ENCODE data around the gene ANO6.

DNA sequence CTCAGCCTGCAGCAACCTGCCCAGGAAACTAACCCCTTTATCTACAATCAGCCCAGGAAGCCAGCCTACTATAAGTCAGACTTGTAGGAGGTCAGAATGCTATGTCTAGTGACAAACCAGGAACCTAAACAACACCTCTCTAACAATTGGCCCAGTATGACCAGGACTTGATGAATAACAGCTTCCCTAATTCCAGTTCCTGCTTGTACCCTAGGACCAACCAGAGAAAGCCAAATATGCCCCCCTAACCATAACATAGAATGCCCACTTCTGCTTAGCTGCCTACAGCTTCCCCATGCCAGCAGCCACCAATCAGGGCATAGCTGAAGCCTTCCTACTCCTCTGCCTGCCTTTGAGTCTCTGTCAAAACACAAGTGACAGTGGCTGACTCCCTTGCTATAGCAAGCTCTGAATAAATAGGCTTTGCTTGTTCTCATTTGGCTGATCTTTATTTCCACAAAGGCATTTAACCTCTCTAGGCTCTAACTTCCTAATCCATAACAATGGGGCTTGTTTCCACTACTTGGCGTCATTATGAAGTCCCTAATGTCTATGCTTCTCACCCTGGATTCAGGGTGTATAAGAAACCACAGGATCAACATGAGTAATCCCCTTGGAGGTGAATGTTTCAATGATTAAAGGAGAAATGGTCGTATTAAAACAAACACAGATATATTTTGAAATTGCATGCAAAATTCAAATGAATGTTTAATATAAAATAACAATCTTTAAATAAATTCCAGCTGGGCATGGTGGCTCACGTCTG lies 220.2 kb downstream of the ANO6 start:
- TF ChIP-seq, protein P1, sequence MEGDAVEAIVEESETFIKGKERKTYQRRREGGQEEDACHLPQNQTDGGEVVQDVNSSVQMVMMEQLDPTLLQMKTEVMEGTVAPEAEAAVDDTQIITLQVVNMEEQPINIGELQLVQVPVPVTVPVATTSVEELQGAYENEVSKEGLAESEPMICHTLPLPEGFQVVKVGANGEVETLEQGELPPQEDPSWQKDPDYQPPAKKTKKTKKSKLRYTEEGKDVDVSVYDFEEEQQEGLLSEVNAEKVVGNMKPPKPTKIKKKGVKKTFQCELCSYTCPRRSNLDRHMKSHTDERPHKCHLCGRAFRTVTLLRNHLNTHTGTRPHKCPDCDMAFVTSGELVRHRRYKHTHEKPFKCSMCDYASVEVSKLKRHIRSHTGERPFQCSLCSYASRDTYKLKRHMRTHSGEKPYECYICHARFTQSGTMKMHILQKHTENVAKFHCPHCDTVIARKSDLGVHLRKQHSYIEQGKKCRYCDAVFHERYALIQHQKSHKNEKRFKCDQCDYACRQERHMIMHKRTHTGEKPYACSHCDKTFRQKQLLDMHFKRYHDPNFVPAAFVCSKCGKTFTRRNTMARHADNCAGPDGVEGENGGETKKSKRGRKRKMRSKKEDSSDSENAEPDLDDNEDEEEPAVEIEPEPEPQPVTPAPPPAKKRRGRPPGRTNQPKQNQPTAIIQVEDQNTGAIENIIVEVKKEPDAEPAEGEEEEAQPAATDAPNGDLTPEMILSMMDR (conservative IDR thresholded peaks at IDR 0.05): no peak
- TF ChIP-seq EZH2 (IDR thresholded peaks at IDR 0.05; ENCODE audit: low read depth): no peak
